Natural killer cell (primary cell): Measurements from ENCODE around the gene BBS9. TPM values are rescaled to one million over a fixed set of nuclear protein-coding genes. Genes with fewer than 3 reads are reported as not detected.

ENCODE experiments used
- ATAC-seq, 3 donors: fragments of 150-1000 bp in 2 of 3; fragments of 200-7000 bp in 1 of 3; cut with Tn5 transposase; 1 replicate in 1 of 3; 2 replicates in 2 of 3; pipeline ENCODE4 v1.10.0; 2021; ENCODE audit warnings: mild to moderate bottlenecking in 2 of 3, moderate library complexity in 2 of 3
- DNase-seq, 2 donors: peaks; one replicate each; pipeline versions ENCODE4 v3.0.0 to v3.0.0-alpha.2; 2013 to 2021; ENCODE audit warnings: mixed read lengths in 1 of 2
- H3K27ac ChIP-seq: one replicate; pipeline ENCODE4 v1.5.1; 2013; ENCODE audit warnings: mild to moderate bottlenecking, low read length
- H3K27me3 ChIP-seq: one replicate; pipeline ENCODE4 v1.6.1; 2013; ENCODE audit warnings: low read length; ENCODE audit not compliant: control insufficient read depth, insufficient read depth
- H3K36me3 ChIP-seq: one replicate; pipeline ENCODE4 v1.6.1; 2013; ENCODE audit warnings: low read length; ENCODE audit not compliant: control insufficient read depth, insufficient read depth
- H3K4me1 ChIP-seq: one replicate; pipeline ENCODE4 v1.6.1; 2013; ENCODE audit warnings: low read length; ENCODE audit not compliant: control insufficient read depth, insufficient read depth
- H3K4me3 ChIP-seq: one replicate; pipeline ENCODE4 v1.5.1; 2013; ENCODE audit warnings: low read length
- H3K9me3 ChIP-seq: one replicate; pipeline ENCODE4 v1.6.1; 2013; ENCODE audit warnings: low read length; ENCODE audit not compliant: control insufficient read depth, insufficient read depth
- H3K27ac Mint-ChIP-seq, 2 donors: one replicate each; pipeline ENCODE4 v1.8.0; 2022; ENCODE audit warnings: mild to moderate bottlenecking in 2 of 2, mixed read lengths in 2 of 2, moderate library complexity in 1 of 2
- H3K27me3 Mint-ChIP-seq, 2 donors: one replicate each; pipeline ENCODE4 v1.8.0; 2022; ENCODE audit warnings: low read depth in 2 of 2, mixed read lengths in 2 of 2
- H3K36me3 Mint-ChIP-seq: one replicate; pipeline ENCODE4 v1.8.0; 2022; ENCODE audit warnings: mixed read lengths
- H3K4me1 Mint-ChIP-seq, 2 donors: one replicate each; pipeline ENCODE4 v1.8.0; 2022; ENCODE audit warnings: mixed read lengths in 2 of 2
- H3K4me3 Mint-ChIP-seq: one replicate; pipeline ENCODE4 v1.8.0; 2022; ENCODE audit warnings: mild to moderate bottlenecking, moderate library complexity, mixed read lengths
- H3K9me3 Mint-ChIP-seq, 2 donors: one replicate each; pipeline ENCODE4 v1.8.0; 2022; ENCODE audit warnings: mixed read lengths in 2 of 2
- WGBS: methylation state at CpG from one replicate; pipeline ENCODE4 v1.1.7; 2013; ENCODE audit warnings: missing lambda C conversion rate; ENCODE audit not compliant: insufficient coverage; 5-methylcytosine and 5-hydroxymethylcytosine counted together
- intact Hi-C: fragments of 100-400 bp; cut with micrococcal nuclease; formaldehyde crosslinking; loops from one replicate; pipeline ENCODE4 v1.14.2; 2022
- total RNA-seq, 4 donors: library from RNA; stranded (reverse); fragments of 120-200 nt in 1 of 4; gene quantifications; one replicate each; pipeline versions ENCODE4 v1.2.3 to v1.2.4, GENCODE V29; 2013 to 2022
- TF ChIP-seq, protein P1 (sequence below): fragments of 200-600 bp; IDR thresholded peaks from one replicate; pipeline ENCODE4 v1.8.0; 2022; ENCODE audit warnings: antibody characterized with exemption

Gene BBS9
- total RNA-seq, 3 donors from 2014 or later (not counting 1 experiment from before 2014, with no cell fraction given): 25.1 to 34.6 (median 34.4) TPM

DNA sequence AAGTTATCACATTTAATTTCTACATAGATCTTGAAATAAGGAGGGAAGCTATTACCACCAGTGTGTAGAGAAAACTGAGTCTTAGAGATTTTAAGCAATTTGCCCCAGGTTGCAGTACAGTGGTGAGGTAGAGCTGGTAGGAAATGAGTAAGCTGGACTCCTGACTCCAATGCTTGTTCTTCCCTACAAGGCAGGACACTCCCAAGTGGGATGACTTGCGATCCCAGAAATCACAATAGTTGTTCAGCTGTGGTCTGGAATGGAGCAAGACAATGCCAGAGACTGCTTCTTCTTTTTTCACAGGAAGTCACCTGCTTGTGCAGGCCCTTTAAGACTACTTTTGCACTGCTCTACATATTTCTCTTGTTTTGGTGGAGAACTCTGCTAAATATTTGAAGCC, 448.8 kb downstream of the BBS9 start:
- Histone ChIP-seq H3K27ac (no peak overlapping the region), H3K4me1 (no peaks in the 10 kb centered on the region), H3K9me3 (no peaks in the 10 kb centered on the region), H3K36me3 (no peaks in the 10 kb centered on the region), H3K4me3 (no peak overlapping the region), H3K27me3 (no peaks in the 10 kb centered on the region)
- Mint-ChIP-seq H3K27ac (no peak overlapping the region), H3K9me3 (no peaks in the 10 kb centered on the region), H3K4me3 (no peak overlapping the region), H3K27me3 (peaks cover 0 to 5% of the 10 kb centered on the region in 2 donors), H3K4me1 (peaks cover 0 to 3% of the 10 kb centered on the region in 2 donors), H3K36me3 (peaks cover 24% of the 10 kb centered on the region)
- TF ChIP-seq, protein P1, sequence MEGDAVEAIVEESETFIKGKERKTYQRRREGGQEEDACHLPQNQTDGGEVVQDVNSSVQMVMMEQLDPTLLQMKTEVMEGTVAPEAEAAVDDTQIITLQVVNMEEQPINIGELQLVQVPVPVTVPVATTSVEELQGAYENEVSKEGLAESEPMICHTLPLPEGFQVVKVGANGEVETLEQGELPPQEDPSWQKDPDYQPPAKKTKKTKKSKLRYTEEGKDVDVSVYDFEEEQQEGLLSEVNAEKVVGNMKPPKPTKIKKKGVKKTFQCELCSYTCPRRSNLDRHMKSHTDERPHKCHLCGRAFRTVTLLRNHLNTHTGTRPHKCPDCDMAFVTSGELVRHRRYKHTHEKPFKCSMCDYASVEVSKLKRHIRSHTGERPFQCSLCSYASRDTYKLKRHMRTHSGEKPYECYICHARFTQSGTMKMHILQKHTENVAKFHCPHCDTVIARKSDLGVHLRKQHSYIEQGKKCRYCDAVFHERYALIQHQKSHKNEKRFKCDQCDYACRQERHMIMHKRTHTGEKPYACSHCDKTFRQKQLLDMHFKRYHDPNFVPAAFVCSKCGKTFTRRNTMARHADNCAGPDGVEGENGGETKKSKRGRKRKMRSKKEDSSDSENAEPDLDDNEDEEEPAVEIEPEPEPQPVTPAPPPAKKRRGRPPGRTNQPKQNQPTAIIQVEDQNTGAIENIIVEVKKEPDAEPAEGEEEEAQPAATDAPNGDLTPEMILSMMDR: no peak
- 100% methylated on average over 1 of the region's 1 CpG for WGBS
- ATAC-seq (no peak), DNase-seq (no peak)
- intact Hi-C loops: no loop called here

DNA sequence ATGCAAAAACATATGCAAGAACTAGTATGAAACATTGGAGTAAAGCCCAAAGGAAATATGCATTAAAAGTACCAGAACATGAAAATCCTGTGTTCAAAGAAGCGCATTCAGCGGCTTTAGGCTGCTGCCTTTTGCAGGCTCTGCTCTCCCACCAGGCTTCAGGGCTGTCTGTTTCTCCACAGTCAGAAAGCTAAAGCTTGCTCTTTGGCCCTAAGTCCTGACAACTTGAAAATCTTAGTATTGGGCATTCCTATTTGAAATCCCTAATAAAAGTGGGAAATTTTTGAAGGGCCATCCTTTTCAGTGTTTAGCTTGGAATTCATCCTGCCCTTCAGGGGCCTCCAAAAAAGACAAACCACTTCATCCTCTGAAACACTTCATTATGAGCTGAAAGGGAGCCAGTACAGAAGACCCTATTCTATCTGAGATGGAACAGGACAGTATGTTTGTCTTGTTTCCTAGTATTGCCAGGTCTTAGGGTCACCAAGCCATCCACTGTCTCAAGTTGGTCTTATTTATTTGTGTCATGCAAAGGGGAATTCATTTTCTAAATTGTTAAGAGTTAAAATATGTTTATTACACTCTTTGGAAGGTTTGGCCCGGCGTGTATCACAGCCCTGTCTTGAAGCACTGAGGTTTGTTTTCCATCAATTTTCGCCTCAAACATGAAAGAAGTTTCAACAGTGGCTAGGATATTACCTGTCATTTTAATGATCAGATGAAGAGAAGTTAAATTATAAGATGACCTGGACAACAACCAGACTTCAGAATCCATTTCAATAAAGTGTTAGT, 449.7 kb downstream of the BBS9 start:
- intact Hi-C loops: no loop called here
- TF ChIP-seq, protein P1: no peak

GRCh38 chr7:33579673-33579960, 450.3 kb downstream of the BBS9 start:
- no peaks in the 10 kb centered on the region for H3K4me1 ChIP-seq
- no peaks in the 10 kb centered on the region for H3K36me3 ChIP-seq
- H3K4me1 Mint-ChIP-seq: no peaks in the 10 kb centered on the region
- H3K9me3 ChIP-seq: no peaks in the 10 kb centered on the region
- TF ChIP-seq, protein P1: no peak
- H3K9me3 Mint-ChIP-seq: no peaks in the 10 kb centered on the region
- no peaks in the 10 kb centered on the region for H3K27me3 ChIP-seq
- intact Hi-C loops: no loop called here
- H3K27ac ChIP-seq: no peak overlapping the region
- peaks cover 16% of the 10 kb centered on the region for H3K36me3 Mint-ChIP-seq
- ATAC-seq (no peak), DNase-seq (no peak)
- H3K4me3 ChIP-seq: no peak overlapping the region
- no peak overlapping the region for H3K4me3 Mint-ChIP-seq
- H3K27ac Mint-ChIP-seq: no peak overlapping the region
- H3K27me3 Mint-ChIP-seq: no peaks in the 10 kb centered on the region

More for the DNA sequence above, 449.7 kb downstream of the BBS9 start:
- Histone ChIP-seq H3K36me3 (no peaks in the 10 kb centered on the region), H3K9me3 (no peaks in the 10 kb centered on the region), H3K27ac (no peak overlapping the region), H3K4me3 (no peak overlapping the region), H3K27me3 (no peaks in the 10 kb centered on the region), H3K4me1 (no peaks in the 10 kb centered on the region)
- Mint-ChIP-seq H3K9me3 (no peaks in the 10 kb centered on the region), H3K4me1 (no peaks in the 10 kb centered on the region), H3K27ac (no peak overlapping the region), H3K27me3 (no peaks in the 10 kb centered on the region), H3K36me3 (peaks cover 16% of the 10 kb centered on the region), H3K4me3 (no peak overlapping the region)
- DNase-seq: no peak
- ATAC-seq: no peak
- WGBS: 92% methylated on average over 5 of the region's 5 CpGs

DNA sequence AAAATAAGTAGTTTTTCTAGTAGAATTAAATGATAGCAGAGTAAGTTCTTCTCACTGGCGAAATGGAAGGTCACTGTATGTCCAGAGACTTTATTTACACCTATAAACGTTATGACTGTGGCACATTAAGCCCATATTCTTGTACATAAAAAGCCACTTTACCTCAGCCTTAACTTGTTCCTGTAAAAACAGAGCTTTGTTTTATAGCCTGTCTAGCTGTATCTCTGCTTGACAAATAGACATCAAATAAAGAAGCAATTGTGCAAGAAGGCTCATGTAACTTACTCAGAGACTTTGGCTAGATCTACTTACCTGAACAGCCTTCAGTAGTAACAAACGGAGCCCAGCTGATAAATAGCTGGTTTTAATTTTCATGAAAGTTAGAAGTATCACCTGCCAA, 451.9 kb downstream of the BBS9 start:
- no peak overlapping the region for H3K27ac Mint-ChIP-seq
- 79% methylated on average over 3 of the region's 3 CpGs for WGBS
- H3K4me3 Mint-ChIP-seq: no peak overlapping the region

More for the DNA sequence above, 451.9 kb downstream of the BBS9 start:
- Histone ChIP-seq H3K27me3 (no peaks in the 10 kb centered on the region), H3K27ac (no peak overlapping the region), H3K4me3 (no peak overlapping the region), H3K4me1 (no peaks in the 10 kb centered on the region), H3K9me3 (no peaks in the 10 kb centered on the region), H3K36me3 (no peaks in the 10 kb centered on the region)
- peaks cover 0 to 6% of the 10 kb centered on the region in 2 donors for H3K4me1 Mint-ChIP-seq
- TF ChIP-seq, protein P1: no peak
- H3K27me3 Mint-ChIP-seq: no peaks in the 10 kb centered on the region
- intact Hi-C loops: no loop called here
- no peak for ATAC-seq
- DNase-seq: no peak
- H3K36me3 Mint-ChIP-seq: peaks cover 2% of the 10 kb centered on the region
- H3K9me3 Mint-ChIP-seq: no peaks in the 10 kb centered on the region
